ENCODE measurements around the gene ITGB4. TPM values are rescaled to one million over a fixed set of nuclear protein-coding genes. Genes with fewer than 3 reads are reported as not detected.

The ITGB4 gene
- total RNA-seq, 1 donor from 2014 or later = 9.7 TPM

- Mint-ChIP-seq H3K27ac (no peak overlapping the region), H3K4me1 (ENCODE audit: low read depth) (peaks cover 10% of the 10 kb centered on the region)
- no peak for DNase-seq (ENCODE audit: low spot score, unreplicated experiment)
Measured at GRCh38 chr17:75692976-75693375, 28.3 kb upstream of the ITGB4 start.

GRCh38 chr17:75693500-75694481 lies 27.5 kb upstream of the ITGB4 start:
- peaks cover 10% of the 10 kb centered on the region for H3K4me1 Mint-ChIP-seq (ENCODE audit: low read depth)
- no peak overlapping the region for H3K4me3 Mint-ChIP-seq (ENCODE audit: low read depth)
- peaks cover 9% of the 10 kb centered on the region for H3K36me3 Mint-ChIP-seq (ENCODE audit: insufficient read depth)
- H3K9me3 Mint-ChIP-seq (ENCODE audit: low read depth) = no peaks in the 10 kb centered on the region
- H3K27me3 Mint-ChIP-seq = no peaks in the 10 kb centered on the region
- H3K27ac Mint-ChIP-seq = no peak overlapping the region
- no peak for DNase-seq (ENCODE audit: low spot score, unreplicated experiment)
- no peak for TF ChIP-seq CTCF (IDR thresholded peaks at IDR 0.05; ENCODE audit: unreplicated experiment)

More at GRCh38 chr17:75692976-75693375, 28.3 kb upstream of the ITGB4 start:
- Mint-ChIP-seq H3K4me3 (ENCODE audit: low read depth) (no peak overlapping the region), H3K9me3 (ENCODE audit: low read depth) (no peaks in the 10 kb centered on the region), H3K36me3 (ENCODE audit: insufficient read depth) (peaks cover 8% of the 10 kb centered on the region), H3K27me3 (no peaks in the 10 kb centered on the region)
- TF ChIP-seq CTCF (IDR thresholded peaks at IDR 0.05; ENCODE audit: unreplicated experiment) = no peak

- no peak for DNase-seq (ENCODE audit: low spot score, unreplicated experiment)
- no peak overlapping the region for H3K4me3 Mint-ChIP-seq (ENCODE audit: low read depth)
- H3K4me1 Mint-ChIP-seq (ENCODE audit: low read depth) = peaks cover 11% of the 10 kb centered on the region
- no peak for TF ChIP-seq CTCF (IDR thresholded peaks at IDR 0.05; ENCODE audit: unreplicated experiment)
- H3K9me3 Mint-ChIP-seq (ENCODE audit: low read depth) = no peaks in the 10 kb centered on the region
- peaks cover 11% of the 10 kb centered on the region for H3K36me3 Mint-ChIP-seq (ENCODE audit: insufficient read depth)
- no peak overlapping the region for H3K27ac Mint-ChIP-seq
- no peaks in the 10 kb centered on the region for H3K27me3 Mint-ChIP-seq
Measured at GRCh38 chr17:75694536-75694935, 26.7 kb upstream of the ITGB4 start.

- Mint-ChIP-seq H3K4me3 (ENCODE audit: low read depth) (no peak overlapping the region), H3K27ac (no peak overlapping the region), H3K9me3 (ENCODE audit: low read depth) (no peaks in the 10 kb centered on the region), H3K36me3 (ENCODE audit: insufficient read depth) (peaks cover 13% of the 10 kb centered on the region), H3K4me1 (ENCODE audit: low read depth) (peaks cover 12% of the 10 kb centered on the region), H3K27me3 (no peaks in the 10 kb centered on the region)
- no peak for DNase-seq (ENCODE audit: low spot score, unreplicated experiment)
- no peak for TF ChIP-seq CTCF (IDR thresholded peaks at IDR 0.05; ENCODE audit: unreplicated experiment)
Measured at GRCh38 chr17:75695141-75695829, 26.0 kb upstream of the ITGB4 start.

GRCh38 chr17:75695830-75696271 lies 25.4 kb upstream of the ITGB4 start:
- Mint-ChIP-seq H3K9me3 (ENCODE audit: low read depth) (no peaks in the 10 kb centered on the region), H3K27ac (no peak overlapping the region)

More at GRCh38 chr17:75695830-75696271, 25.4 kb upstream of the ITGB4 start:
- no peak for TF ChIP-seq CTCF (IDR thresholded peaks at IDR 0.05; ENCODE audit: unreplicated experiment)
- Mint-ChIP-seq H3K36me3 (ENCODE audit: insufficient read depth) (peaks cover 14% of the 10 kb centered on the region), H3K27me3 (no peaks in the 10 kb centered on the region), H3K4me1 (ENCODE audit: low read depth) (peaks cover 12% of the 10 kb centered on the region), H3K4me3 (ENCODE audit: low read depth) (no peak overlapping the region)
- DNase-seq (ENCODE audit: low spot score, unreplicated experiment) = no peak

Measured in progenitor cell of endocrine pancreas (in vitro differentiated cells).